GM18502 (cell line): ENCODE results near the gene ADAMTS8.

Source experiments
- ATAC-seq: cut with Tn5 transposase; IDR thresholded peaks from one replicate; pipeline ENCODE4 v1.9.1; 2021; ENCODE audit warnings: mild to moderate bottlenecking; ENCODE audit not compliant: unreplicated experiment, poor library complexity

Gene ADAMTS8

GRCh38 chr11:130400781-130401483 is 27.5 kb downstream of the ADAMTS8 start:
- ATAC-seq, result no peak

DNA sequence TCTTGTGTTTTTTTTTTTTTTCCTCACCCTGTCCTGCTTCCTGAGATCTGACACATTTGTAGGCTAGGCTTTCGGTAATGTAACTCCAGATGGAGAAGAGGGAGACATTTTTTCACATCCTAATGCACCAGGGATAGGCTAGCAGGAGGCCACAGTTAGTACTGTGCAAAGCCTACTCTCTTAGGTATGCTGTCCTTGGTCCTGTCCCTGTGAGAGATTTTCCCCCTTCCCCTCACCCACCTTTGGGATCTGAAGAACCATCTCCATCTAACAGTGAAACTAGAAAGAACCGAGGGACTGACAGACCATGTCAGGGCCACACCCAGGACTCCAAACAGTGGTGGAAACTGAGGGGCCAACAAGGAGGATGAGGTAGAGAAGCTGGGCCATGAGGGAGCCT is 29.2 kb downstream of the ADAMTS8 start:
- ATAC-seq, result no peak

DNA sequence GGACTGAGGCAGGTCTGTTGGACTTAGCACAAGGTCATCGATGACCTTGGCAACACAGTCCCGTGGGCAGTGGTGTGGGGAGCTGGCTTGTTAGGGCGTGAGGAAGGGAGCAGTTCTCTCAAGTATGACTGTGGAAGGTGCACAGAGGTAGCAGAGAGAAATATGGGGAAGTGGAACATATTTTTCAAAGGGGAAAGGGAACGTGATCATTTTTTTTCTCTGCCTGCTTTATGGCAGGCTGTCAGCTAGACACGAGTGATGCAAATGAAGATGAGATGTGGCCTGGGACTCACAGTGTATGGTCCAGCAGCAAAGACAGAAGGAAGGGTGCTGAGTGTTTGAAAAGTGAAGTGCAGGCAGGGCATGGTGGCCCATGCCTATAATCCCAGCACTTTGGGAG is 30.6 kb downstream of the ADAMTS8 start:
- ATAC-seq, result no peak

DNA sequence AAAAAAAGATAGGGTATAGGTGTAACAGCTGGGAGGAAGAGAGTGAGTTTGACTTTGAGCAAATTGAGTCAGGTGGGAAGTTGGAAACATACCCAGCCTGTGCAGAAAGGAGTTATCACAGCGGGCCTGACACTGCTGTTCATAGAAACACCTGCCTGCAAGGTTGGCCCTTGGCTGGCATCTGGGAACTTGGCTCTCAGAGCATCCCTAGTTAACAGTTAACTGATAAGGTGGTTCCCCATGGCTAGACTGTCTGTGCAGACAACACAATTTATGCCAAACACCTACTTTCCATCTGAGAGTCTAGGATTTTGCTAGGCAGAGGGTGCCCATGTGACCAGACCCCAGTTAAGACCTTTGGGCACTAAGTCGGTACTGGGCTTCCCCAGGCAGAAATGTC is 31.4 kb downstream of the ADAMTS8 start:
- no peak for ATAC-seq

DNA sequence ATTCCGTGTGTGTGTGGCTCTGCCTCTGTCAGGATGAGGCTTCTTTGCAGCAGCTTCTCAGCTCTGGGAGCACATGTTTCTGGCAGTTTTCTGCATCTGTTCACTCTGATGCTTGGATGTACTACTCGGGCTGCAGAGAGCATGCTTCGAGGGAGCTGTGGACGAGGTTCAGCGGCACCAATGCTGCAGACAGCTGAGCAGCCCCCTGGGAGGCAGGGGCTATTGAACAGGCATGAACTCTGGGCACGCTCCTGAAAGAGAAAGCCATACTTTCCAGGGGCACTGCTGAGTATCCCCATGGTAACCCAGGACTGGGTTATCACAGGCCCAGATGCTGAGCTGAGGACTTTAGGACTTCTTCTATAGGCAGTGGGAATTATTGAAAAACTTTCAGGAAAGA is 33.8 kb downstream of the ADAMTS8 start:
- ATAC-seq, result no peak

DNA sequence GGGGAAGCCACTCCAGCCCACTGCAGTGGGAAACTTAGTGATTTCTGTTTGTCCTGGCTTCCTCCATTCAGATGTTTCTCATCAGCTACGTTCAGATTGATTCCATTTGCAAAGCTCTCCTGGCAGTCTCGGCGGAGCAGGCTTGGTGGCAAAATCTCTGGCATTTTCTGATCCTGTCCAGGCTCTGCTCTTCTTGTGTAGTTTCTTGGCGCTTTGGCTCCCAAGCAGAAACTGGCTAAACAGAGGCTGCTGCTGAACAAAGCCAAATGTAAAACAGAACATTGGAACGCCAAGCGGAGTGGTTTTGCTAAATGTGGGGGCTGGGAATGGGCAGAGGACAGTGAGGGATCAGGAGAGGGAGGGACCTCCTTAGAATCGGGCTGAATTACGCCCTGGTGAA is 36.7 kb downstream of the ADAMTS8 start:
- ATAC-seq, result no peak

GRCh38 chr11:130390071-130390758 is 38.2 kb downstream of the ADAMTS8 start:
- no peak for ATAC-seq

DNA sequence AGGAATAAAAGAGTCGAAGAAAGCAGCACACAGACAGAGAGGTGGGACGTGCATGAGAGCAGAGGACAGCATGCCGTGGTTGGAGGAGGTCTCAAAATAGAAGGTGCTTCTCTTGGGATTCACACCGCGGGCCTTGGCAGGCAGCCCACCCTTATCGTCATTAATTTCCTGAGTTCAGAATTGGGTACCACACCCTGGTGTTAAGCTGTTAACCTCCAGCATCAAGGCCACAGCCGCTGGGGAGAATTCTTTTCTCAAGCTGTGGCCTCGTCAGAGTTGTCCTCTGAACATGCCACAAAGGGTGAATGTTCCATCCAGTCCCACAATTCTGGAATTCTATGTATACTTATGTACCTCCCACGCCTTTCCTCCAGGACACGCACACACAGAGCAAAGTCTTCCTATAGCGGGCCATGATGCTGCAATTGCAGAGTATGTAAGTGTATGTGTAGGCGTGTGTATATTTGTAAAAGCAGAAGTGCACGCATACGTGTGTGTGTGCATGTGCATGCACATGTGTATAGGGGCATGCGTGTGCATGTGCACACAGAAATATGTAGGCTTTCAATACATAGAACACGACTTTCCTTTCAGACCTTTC is 39.0 kb downstream of the ADAMTS8 start:
- no peak for ATAC-seq

GRCh38 chr11:130388607-130389205 is 39.7 kb downstream of the ADAMTS8 start:
- ATAC-seq, result no peak

DNA sequence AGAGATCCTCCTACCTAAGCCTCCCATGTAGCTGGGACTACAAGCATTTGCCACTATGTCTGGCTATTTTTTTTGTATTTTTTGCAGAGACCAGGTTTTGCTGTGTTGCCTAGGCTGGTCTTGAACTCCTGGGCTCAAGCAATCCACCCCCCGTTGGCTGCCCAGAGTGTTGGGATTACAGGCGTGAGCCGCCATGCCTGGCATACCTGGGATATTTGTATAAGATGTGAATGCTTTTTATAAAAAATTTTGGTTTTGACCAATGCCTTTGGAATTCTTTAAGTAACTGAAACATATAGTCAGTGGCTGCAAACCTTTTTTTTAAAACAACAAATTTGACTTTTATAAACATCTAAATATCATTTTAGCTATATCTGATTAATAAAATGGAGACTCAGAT is 42.4 kb downstream of the ADAMTS8 start:
- ATAC-seq, result no peak

- ATAC-seq, result no peak
Measured at GRCh38 chr11:130383344-130384211, 44.8 kb downstream of the ADAMTS8 start.

GRCh38 chr11:130381317-130381716 is 47.1 kb downstream of the ADAMTS8 start:
- ATAC-seq, result no peak

DNA sequence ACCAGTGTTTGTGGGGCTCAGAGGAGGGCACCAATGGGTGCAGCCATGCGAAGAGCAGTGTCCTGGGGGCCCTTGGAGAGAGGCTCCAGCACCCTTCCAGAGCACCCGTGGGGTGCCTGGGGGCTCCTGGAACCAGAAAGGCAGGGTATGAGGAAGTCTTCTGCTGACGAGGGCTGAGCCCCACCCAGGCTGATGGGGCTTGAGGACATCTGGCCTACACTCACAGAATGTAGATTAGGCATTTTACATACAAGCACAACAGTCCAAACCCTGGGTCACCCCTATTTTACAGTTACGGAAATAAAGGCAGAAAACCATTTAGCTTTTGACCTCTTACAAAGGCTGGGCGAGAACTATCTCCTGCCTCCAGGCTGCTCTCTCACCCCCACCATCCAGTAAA is 47.6 kb downstream of the ADAMTS8 start:
- no peak for ATAC-seq

GRCh38 chr11:130379276-130379675 is 49.1 kb downstream of the ADAMTS8 start:
- ATAC-seq, result no peak

- ATAC-seq, result no peak
Measured at GRCh38 chr11:130370845-130371590, 57.4 kb downstream of the ADAMTS8 start.

- no peak for ATAC-seq
Measured at GRCh38 chr11:130369713-130370112, 58.7 kb downstream of the ADAMTS8 start.

DNA sequence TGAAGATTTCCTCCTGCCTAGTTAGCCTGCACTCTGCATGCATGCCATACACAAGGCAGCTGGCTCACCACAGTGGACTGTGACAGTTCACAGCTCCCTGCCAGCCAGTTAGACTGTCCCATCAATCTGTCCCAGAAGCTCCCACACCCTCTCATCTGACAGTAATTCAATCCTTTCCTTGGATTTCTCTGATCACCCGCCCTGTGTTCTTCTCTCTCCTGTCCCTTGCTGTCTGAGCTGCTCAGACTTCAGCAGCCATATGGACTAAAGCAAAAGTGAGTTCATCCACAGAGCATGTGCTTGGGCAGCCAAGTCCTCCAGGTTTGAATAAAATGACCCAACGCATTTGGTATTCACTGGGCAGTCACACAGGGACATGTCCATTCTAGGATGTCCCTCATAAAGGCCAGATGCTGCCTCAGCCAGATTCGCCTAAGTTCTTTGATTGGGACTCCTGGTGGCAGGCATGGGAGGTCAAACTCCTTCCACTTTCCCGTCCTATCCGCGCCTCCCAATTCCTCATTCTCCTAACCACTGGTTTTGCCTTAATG is 59.2 kb downstream of the ADAMTS8 start:
- ATAC-seq, result no peak

GRCh38 chr11:130359419-130359818 is 69.0 kb downstream of the ADAMTS8 start:
- ATAC-seq, result no peak

DNA sequence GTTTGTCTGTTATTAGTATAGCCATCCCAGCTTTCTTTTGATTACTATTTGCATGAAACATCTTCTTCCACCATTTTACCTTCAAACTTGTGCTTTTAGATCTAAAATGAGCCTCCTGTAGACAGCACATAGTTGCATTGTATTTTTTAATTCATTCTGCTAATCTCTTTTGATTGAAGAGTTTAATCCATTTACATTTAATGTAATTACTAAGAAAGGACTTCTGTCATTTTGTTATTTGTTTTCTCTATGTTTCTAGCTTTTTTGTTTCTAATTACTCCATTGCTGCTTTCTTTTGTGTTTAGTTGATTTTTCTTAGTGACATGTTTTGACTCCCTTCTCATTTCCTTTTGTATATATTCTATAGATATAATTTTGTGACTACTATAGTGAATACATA is 70.0 kb downstream of the ADAMTS8 start:
- ATAC-seq, result no peak
